Measurements from ENCODE around the gene VAC14. TPM values are rescaled to one million over a fixed set of nuclear protein-coding genes. Genes with fewer than 3 reads are reported as not detected.

Gene VAC14
- total and polyA plus RNA-seq, 4 experiments from 2014 or later = 30.0 to 41.8 (median 39.2) TPM

DNA sequence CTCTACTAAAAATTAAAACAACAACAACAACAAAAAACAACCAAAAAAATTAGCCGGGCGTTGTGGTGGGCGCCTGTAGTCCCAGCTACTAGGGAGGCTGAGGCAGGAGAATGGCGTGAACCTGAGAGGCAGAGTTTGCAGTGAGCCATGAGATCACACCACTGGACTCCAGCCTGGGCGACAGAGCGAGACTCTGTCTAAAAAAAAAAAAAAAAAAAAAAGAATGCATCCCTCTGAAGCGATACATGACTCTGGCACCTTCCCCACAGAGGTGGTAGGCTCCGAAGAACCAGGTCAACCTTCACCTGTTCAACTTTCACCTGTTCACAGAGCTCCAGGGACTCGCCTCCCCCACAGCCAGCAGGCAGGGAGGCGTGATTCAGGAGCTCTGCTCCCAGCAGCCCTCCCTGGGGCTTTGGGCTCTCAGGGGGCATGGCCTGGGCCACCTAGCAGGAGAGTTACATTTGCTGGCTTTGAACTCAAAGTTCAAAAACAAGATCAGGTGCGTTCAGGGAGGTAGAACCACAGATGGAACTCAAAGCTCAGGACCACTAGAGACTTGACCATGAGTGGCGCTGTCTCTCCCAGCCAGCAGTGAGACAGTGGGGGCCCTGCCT lies 5.6 kb downstream of the VAC14 start:
- H3K4me1 ChIP-seq (ENCODE audit: insufficient read depth, low read length) = peaks cover 27% of the 10 kb centered on the region
- ChIA-PET POLR2A (ENCODE audit: partially characterized antibody) (no interaction called here), CTCF (ENCODE audit: partially characterized antibody) (interaction anchor here (1.2 kb wide), 1 partner anchor 24 kb away, joined by 3 read pairs; no protein-coding TSS in a partner anchor)
- H3K9me3 Mint-ChIP-seq = no peaks in the 10 kb centered on the region
- H3K36me3 Mint-ChIP-seq = peaks cover 0 to 17% of the 10 kb centered on the region in 2 donors
- H3K36me3 ChIP-seq (ENCODE audit: insufficient read depth, low read length) = peaks cover 5% of the 10 kb centered on the region
- no peaks in the 10 kb centered on the region for H3K27me3 ChIP-seq (ENCODE audit: insufficient read depth, low read length)
- no peaks in the 10 kb centered on the region for H3K27me3 Mint-ChIP-seq
- H3K4me1 Mint-ChIP-seq = peaks cover 16 to 49% (median 30%) of the 10 kb centered on the region in 4 donors
- H3K4me3 ChIP-seq (ENCODE audit: low read length in 2 of 2) = no peak overlapping the region
- H3K27ac ChIP-seq (ENCODE audit: low read depth, low read length) = no peak overlapping the region
- DNase-seq = no peak
- H3K9me3 ChIP-seq (ENCODE audit: control insufficient read depth in 1 of 2, low read length in 2 of 2) = no peaks in the 10 kb centered on the region
- H3K4me3 Mint-ChIP-seq = no peak overlapping the region
- H3K27ac Mint-ChIP-seq = no peak overlapping the region
- intact Hi-C loops (cut with micrococcal nuclease) = no loop called here

- Mint-ChIP-seq H3K4me1 (peaks cover 9 to 42% (median 18%) of the 10 kb centered on the region in 4 donors), H3K27me3 (no peaks in the 10 kb centered on the region)
- peaks cover 13% of the 10 kb centered on the region for H3K4me1 ChIP-seq (ENCODE audit: insufficient read depth, low read length)
Measured at GRCh38 chr16:70793851-70794502, 7.0 kb downstream of the VAC14 start.

GRCh38 chr16:70790815-70791214 lies 10.1 kb downstream of the VAC14 start:
- Histone ChIP-seq H3K4me1 (ENCODE audit: insufficient read depth, low read length) (peaks cover 8% of the 10 kb centered on the region), H3K27me3 (ENCODE audit: insufficient read depth, low read length) (no peaks in the 10 kb centered on the region), H3K9me3 (ENCODE audit: control insufficient read depth in 1 of 2, low read length in 2 of 2) (no peaks in the 10 kb centered on the region), H3K27ac (ENCODE audit: low read depth, low read length) (no peak overlapping the region), H3K36me3 (ENCODE audit: insufficient read depth, low read length) (peaks cover 20% of the 10 kb centered on the region), H3K4me3 (ENCODE audit: low read length in 2 of 2) (no peak overlapping the region)
- no peak for DNase-seq
- ChIA-PET POLR2A (ENCODE audit: partially characterized antibody) (no interaction called here), CTCF (ENCODE audit: partially characterized antibody) (interaction anchor here (1.4 kb wide), 1 partner anchor 19 kb away, joined by 3 read pairs; no protein-coding TSS in a partner anchor)
- Mint-ChIP-seq H3K9me3 (no peaks in the 10 kb centered on the region), H3K27me3 (no peaks in the 10 kb centered on the region), H3K36me3 (peaks cover 6 to 33% of the 10 kb centered on the region in 2 donors), H3K4me1 (peaks cover 8 to 23% (median 11%) of the 10 kb centered on the region in 4 donors), H3K4me3 (no peak overlapping the region), H3K27ac (peak overlapping the region in 2 of 7 donors; percentile 29 to 58)
- intact Hi-C loops (cut with micrococcal nuclease) = no loop called here

More at GRCh38 chr16:70793851-70794502, 7.0 kb downstream of the VAC14 start:
- Mint-ChIP-seq H3K4me3 (no peak overlapping the region), H3K27ac (no peak overlapping the region), H3K36me3 (peaks cover 0 to 21% of the 10 kb centered on the region in 2 donors), H3K9me3 (no peaks in the 10 kb centered on the region)
- no peaks in the 10 kb centered on the region for H3K27me3 ChIP-seq (ENCODE audit: insufficient read depth, low read length)
- POLR2A ChIA-PET (ENCODE audit: partially characterized antibody) = no interaction called here
- no peak for DNase-seq
- CTCF ChIA-PET (ENCODE audit: partially characterized antibody) = interaction anchor here (1.2 kb wide), 1 partner anchor 23 kb away, joined by 3 read pairs; no protein-coding TSS in a partner anchor
- no peaks in the 10 kb centered on the region for H3K9me3 ChIP-seq (ENCODE audit: control insufficient read depth in 1 of 2, low read length in 2 of 2)
- no peak overlapping the region for H3K4me3 ChIP-seq (ENCODE audit: low read length in 2 of 2)
- no peak overlapping the region for H3K27ac ChIP-seq (ENCODE audit: low read depth, low read length)
- intact Hi-C loops (cut with micrococcal nuclease) = no loop called here
- peaks cover 5% of the 10 kb centered on the region for H3K36me3 ChIP-seq (ENCODE audit: insufficient read depth, low read length)

- H3K36me3 Mint-ChIP-seq = peaks cover 13 to 41% of the 10 kb centered on the region in 2 donors
- H3K27me3 Mint-ChIP-seq = no peaks in the 10 kb centered on the region
- CTCF ChIA-PET (ENCODE audit: partially characterized antibody) = interaction anchor here (1.4 kb wide), 1 partner anchor 18 kb away, joined by 3 read pairs; no protein-coding TSS in a partner anchor
- DNase-seq = no peak
- H3K9me3 Mint-ChIP-seq = no peaks in the 10 kb centered on the region
- H3K4me3 Mint-ChIP-seq = no peak overlapping the region
- no peak overlapping the region for H3K4me3 ChIP-seq (ENCODE audit: low read length in 2 of 2)
- H3K27ac Mint-ChIP-seq = peak overlapping the region in 3 of 7 donors; percentile 43 to 48 (median 46)
- H3K4me1 ChIP-seq (ENCODE audit: insufficient read depth, low read length) = peaks cover 8% of the 10 kb centered on the region
- no peak overlapping the region for H3K27ac ChIP-seq (ENCODE audit: low read depth, low read length)
- intact Hi-C loops (cut with micrococcal nuclease) = no loop called here
- no peaks in the 10 kb centered on the region for H3K27me3 ChIP-seq (ENCODE audit: insufficient read depth, low read length)
- POLR2A ChIA-PET (ENCODE audit: partially characterized antibody) = no interaction called here
- no peaks in the 10 kb centered on the region for H3K9me3 ChIP-seq (ENCODE audit: control insufficient read depth in 1 of 2, low read length in 2 of 2)
- peaks cover 27% of the 10 kb centered on the region for H3K36me3 ChIP-seq (ENCODE audit: insufficient read depth, low read length)
- peaks cover 8 to 21% (median 10%) of the 10 kb centered on the region in 4 donors for H3K4me1 Mint-ChIP-seq
Measured at GRCh38 chr16:70789595-70790447, 11.1 kb downstream of the VAC14 start.

GRCh38 chr16:70788668-70789594 lies 12.0 kb downstream of the VAC14 start:
- ChIA-PET POLR2A (ENCODE audit: partially characterized antibody) (no interaction called here), CTCF (ENCODE audit: partially characterized antibody) (interaction anchor here (1.4 kb wide), 1 partner anchor 17 kb away, joined by 3 read pairs; no protein-coding TSS in a partner anchor)
- no peak for DNase-seq
- Histone ChIP-seq H3K27ac (ENCODE audit: low read depth, low read length) (no peak overlapping the region), H3K4me1 (ENCODE audit: insufficient read depth, low read length) (peaks cover 7% of the 10 kb centered on the region), H3K27me3 (ENCODE audit: insufficient read depth, low read length) (no peaks in the 10 kb centered on the region), H3K4me3 (ENCODE audit: low read length in 2 of 2) (no peak overlapping the region), H3K9me3 (ENCODE audit: control insufficient read depth in 1 of 2, low read length in 2 of 2) (no peaks in the 10 kb centered on the region), H3K36me3 (ENCODE audit: insufficient read depth, low read length) (peaks cover 34% of the 10 kb centered on the region)
- intact Hi-C loops (cut with micrococcal nuclease) = no loop called here
- no peak overlapping the region for H3K4me3 Mint-ChIP-seq
- no peaks in the 10 kb centered on the region for H3K27me3 Mint-ChIP-seq
- H3K4me1 Mint-ChIP-seq = peaks cover 7 to 21% (median 9%) of the 10 kb centered on the region in 4 donors
- no peak overlapping the region for H3K27ac Mint-ChIP-seq
- no peaks in the 10 kb centered on the region for H3K9me3 Mint-ChIP-seq
- peaks cover 21 to 48% of the 10 kb centered on the region in 2 donors for H3K36me3 Mint-ChIP-seq

DNA sequence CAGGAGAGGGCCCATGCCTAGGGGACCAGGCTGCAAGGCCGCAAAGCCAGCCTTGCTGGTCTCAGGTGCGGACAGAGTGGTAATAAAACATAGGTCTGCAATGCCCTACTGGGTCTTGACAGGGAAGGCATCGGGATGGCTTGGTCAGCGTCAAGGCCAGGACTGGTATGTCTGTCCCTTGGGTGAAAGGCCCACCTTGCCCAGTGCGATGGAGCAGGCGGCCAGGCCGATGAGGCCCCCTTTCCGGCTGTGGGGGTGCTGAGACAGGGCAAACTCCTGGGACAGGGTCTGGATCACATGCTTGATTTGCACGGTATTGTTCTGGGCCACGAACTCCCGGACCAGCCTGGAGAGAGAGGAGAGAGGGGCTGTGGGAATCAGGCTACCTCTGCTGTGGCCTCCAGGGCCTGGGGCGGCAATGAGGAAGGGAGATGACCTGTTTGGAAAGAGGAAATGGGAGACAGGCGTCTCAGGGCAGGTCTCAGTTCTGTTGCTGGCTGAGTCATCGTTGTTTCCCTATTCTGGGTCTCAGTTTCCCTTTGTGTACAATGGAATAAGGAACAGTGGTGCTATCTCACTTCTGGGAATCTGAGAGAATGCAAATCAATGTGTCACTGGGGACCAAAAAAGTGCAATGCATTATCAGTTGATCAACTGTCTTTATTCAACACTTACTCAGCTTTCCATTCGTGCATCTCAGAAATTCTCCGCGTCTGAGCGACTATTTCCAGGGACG lies 14.8 kb downstream of the VAC14 start:
- intact Hi-C loops (cut with micrococcal nuclease) = no loop called here
- CTCF ChIA-PET (ENCODE audit: partially characterized antibody) = interaction anchor here (2.7 kb wide), 1 partner anchor 15 kb away, joined by 13 read pairs; no protein-coding TSS in a partner anchor
- Histone ChIP-seq H3K4me3 (ENCODE audit: low read length in 2 of 2) (no peak overlapping the region), H3K4me1 (ENCODE audit: insufficient read depth, low read length) (no peaks in the 10 kb centered on the region), H3K9me3 (ENCODE audit: control insufficient read depth in 1 of 2, low read length in 2 of 2) (no peaks in the 10 kb centered on the region), H3K27ac (ENCODE audit: low read depth, low read length) (no peak overlapping the region), H3K36me3 (ENCODE audit: insufficient read depth, low read length) (peaks cover 62% of the 10 kb centered on the region), H3K27me3 (ENCODE audit: insufficient read depth, low read length) (no peaks in the 10 kb centered on the region)
- Mint-ChIP-seq H3K9me3 (peaks cover 0 to 3% (median 0%) of the 10 kb centered on the region in 8 donors), H3K4me1 (peaks cover 0 to 13% (median 6%) of the 10 kb centered on the region in 4 donors), H3K27ac (no peak overlapping the region), H3K36me3 (peaks cover 49 to 75% of the 10 kb centered on the region in 2 donors), H3K4me3 (no peak overlapping the region), H3K27me3 (no peaks in the 10 kb centered on the region)
- POLR2A ChIA-PET (ENCODE audit: partially characterized antibody) = no interaction called here
- DNase-seq = no peak
